Measurements from ENCODE around the gene OPHN1.

The OPHN1 gene

GRCh38 chrX:68203646-68204045, 229.6 kb downstream of the OPHN1 start:
- H3K4me3 ChIP-seq (ENCODE audit: low read depth, low read length) = no peak overlapping the region
- no peak for TF ChIP-seq CTCF (IDR thresholded peaks at IDR 0.05; ENCODE audit: control insufficient read depth, extremely low read depth, insufficient read depth)
- no peak for DNase-seq (ENCODE audit: low read depth)

- no peak overlapping the region for H3K4me3 ChIP-seq (ENCODE audit: low read depth, low read length)
- DNase-seq (ENCODE audit: low read depth) = no peak
- TF ChIP-seq CTCF (IDR thresholded peaks at IDR 0.05; ENCODE audit: control insufficient read depth, extremely low read depth, insufficient read depth) = no peak
Observed at GRCh38 chrX:68203211-68203610, 230.1 kb downstream of the OPHN1 start.

- no peak overlapping the region for H3K4me3 ChIP-seq (ENCODE audit: low read depth, low read length)
- DNase-seq (ENCODE audit: low read depth) = no peak
- no peak for TF ChIP-seq CTCF (IDR thresholded peaks at IDR 0.05; ENCODE audit: control insufficient read depth, extremely low read depth, insufficient read depth)
Observed at GRCh38 chrX:68199062-68199848, 234.0 kb downstream of the OPHN1 start.

GRCh38 chrX:68196939-68197791, 236.1 kb downstream of the OPHN1 start:
- DNase-seq (ENCODE audit: low read depth) = peak; percentile 66
- H3K4me3 ChIP-seq (ENCODE audit: low read depth, low read length) = no peak overlapping the region
- peak; percentile 69 for TF ChIP-seq CTCF (IDR thresholded peaks at IDR 0.05; ENCODE audit: control insufficient read depth, extremely low read depth, insufficient read depth)

- DNase-seq (ENCODE audit: low read depth) = no peak
- H3K4me3 ChIP-seq (ENCODE audit: low read depth, low read length) = no peak overlapping the region
- TF ChIP-seq CTCF (IDR thresholded peaks at IDR 0.05; ENCODE audit: control insufficient read depth, extremely low read depth, insufficient read depth) = no peak
Observed at GRCh38 chrX:68195561-68195960, 237.7 kb downstream of the OPHN1 start.

- DNase-seq (ENCODE audit: low read depth) = no peak
- no peak for TF ChIP-seq CTCF (IDR thresholded peaks at IDR 0.05; ENCODE audit: control insufficient read depth, extremely low read depth, insufficient read depth)
- H3K4me3 ChIP-seq (ENCODE audit: low read depth, low read length) = no peak overlapping the region
Observed at GRCh38 chrX:68193786-68194185, 239.5 kb downstream of the OPHN1 start.
